ENCODE data around the gene SSMEM1.
"Not testable (repeated sequence)": the region's sequence is repeated elsewhere in the genome, so short reads cannot be mapped to it uniquely, and the experiment has no call there.

The SSMEM1 gene

DNA sequence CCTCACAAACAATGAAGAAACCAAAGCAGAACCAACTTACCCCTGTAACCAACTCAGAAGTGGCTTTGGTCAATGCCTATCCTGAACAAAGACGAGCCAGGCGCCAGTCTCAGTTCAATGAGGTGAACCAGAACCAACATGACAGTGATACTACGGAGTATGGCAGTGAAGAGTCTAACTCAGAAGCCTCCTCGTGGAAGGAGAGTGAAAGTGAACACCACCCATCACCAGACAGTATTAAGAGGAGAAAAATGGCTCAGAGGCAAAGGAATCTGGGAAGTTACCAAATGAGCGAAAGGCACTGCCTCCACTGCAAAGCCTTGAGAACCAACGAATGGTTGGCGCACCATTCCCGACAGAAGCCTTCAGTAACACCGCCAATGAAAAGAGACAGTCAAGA, 8.4 kb downstream of the SSMEM1 start:
- DNase-seq, result no peak

DNA sequence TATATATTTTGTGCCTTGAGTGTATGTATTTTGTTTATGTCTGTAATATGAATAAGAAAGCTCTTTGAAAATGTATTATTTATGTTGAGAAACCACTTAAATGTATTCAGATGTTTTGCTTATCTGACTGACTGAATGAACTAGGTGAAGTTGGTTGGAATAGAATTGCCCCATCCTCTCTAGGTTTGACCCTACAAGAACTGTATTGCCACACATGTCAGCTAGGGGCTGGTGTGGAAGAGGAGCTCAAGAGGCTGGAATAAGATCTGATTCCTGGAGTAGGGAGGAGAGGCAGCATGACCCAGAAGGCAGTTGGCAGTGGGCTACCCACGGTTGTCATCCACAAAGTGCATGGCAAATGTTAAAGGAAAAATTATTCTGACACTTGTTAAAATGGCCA, 9.1 kb downstream of the SSMEM1 start:
- no peak for DNase-seq

DNA sequence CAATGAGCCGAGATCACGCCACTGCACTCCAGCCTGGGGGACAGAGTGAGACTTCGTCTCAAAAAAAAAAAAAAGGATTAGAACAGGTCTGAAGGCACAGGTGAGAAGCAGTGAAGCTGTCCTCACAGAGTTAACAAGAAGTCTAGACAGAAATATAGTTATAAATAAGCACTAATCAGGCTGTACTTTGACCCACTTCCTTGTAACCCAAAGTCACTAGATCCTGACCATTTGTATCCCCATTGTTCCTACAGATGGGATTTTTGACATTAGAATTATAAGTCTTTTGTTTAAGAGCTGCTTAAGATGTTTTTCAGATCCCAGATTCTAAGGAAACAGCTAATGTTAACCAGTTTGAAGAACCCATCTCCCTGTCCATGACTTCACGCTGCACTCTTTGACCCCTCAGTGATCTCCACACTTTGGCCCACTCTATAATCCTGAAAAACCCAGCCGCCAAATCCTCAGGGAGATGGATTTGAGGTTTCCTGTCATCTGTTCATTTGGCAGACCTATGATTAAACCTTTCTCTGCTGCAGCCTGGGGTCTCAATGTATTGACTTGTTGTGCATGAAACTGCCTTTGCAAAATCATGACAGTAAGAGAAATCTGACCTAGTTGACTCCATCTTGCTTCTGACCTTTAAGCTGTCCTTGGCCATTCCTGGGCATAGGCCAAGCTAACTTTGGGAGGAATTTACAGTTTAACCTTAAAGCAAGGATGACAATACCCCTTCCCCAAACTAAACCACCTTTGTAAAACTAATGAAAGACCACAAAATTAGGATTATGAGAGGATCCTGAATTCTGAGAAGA, 11.4 kb downstream of the SSMEM1 start:
- DNase-seq, result no peak

DNA sequence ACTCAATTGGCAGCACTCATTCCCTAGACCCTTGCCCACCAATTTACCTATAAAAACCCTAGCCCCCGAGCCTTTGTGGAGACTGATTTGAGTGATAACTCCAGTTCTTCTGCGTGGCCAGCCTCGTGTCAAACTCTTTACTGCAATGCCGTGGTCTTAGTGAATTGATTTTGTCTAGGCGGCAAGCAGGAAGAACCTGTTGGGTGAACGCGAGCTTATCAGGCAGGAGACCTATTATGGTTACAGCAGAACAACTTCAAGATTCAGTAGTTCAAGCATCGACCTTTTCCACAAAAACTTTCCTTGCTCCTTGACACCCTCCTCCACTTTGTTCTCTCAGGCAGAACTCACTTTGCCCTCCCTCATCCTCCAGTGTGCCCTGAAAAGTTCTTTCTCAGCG, 12.2 kb downstream of the SSMEM1 start:
- no peak for DNase-seq

DNA sequence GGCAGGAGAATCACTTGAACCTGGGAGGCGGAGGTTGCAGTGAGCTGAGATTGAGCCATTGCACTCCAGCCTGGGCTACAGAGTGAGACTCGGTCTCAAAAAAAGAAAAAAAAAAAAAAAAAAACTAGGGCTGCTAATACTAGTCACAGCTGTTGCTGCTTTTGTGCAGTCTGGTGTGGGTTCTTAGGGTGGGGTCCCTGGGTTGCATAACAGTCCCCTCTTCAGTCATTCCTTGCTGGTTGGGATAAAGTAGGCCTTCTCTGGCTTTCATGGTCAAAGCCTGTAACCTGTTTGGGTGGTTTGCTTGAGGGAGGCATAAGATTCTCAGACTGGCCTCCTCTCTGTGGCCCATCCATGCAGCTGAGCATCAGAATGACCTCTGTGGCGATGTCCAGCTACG, 14.1 kb downstream of the SSMEM1 start:
- DNase-seq, result no peak

- DNase-seq, result no peak
Observed at GRCh38 chr7:130223646-130224045, 16.0 kb downstream of the SSMEM1 start.

GRCh38 chr7:130224210-130224609, 16.6 kb downstream of the SSMEM1 start:
- no peak for DNase-seq

GRCh38 chr7:130224923-130225322, 17.3 kb downstream of the SSMEM1 start:
- not testable (repeated sequence) for DNase-seq

DNA sequence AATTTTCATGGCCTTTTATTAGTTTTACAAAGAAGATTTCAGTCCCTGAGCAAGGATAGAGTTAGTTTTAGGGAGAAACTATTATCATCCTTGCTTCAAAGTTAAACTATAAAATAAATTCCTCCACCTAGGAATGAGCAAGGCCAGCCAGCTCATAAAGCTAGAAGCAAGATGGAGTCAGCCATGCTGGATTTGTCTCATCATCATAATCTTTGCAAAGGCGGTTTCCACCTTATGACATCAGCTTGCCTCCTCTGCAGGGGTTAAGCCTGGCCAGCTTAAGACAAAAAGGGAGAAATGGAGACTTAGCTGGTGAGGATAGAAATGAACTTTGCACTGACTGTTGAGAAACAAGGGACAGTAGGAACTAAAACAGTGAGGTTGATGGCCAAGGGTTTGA, 18.7 kb downstream of the SSMEM1 start:
- no peak for DNase-seq

DNA sequence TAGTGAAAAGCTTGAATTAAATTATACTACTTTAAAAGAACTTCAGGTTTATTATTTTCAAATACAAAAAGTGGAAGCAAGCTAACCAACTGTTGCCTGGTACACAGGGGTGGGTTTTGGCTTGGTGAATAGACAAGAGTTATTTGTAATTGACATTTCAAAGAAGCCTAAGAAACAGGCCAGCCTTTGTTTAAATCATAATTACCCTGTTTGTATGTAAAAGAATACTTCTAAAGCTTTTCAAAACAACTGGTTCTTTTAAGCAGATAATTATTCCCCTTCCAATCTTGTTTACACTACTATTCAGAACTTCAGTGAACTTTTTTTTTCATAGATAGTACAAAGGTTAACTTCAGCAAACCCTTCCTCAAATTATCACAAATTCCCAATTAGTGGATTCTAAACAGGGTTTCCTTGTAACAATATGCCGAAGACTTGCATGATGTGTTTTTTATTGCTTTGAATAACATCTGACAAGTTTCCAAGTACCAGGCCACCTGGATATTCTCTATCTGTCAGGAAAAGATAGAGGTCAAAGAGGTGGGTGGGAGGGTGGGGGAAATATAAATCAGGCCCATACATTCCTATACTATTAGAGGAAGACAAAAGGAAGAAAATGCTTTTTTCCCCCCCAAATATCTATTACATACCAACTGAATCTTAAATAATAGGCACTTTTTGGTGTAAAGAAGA, 20.4 kb downstream of the SSMEM1 start:
- no peak for DNase-seq

DNA sequence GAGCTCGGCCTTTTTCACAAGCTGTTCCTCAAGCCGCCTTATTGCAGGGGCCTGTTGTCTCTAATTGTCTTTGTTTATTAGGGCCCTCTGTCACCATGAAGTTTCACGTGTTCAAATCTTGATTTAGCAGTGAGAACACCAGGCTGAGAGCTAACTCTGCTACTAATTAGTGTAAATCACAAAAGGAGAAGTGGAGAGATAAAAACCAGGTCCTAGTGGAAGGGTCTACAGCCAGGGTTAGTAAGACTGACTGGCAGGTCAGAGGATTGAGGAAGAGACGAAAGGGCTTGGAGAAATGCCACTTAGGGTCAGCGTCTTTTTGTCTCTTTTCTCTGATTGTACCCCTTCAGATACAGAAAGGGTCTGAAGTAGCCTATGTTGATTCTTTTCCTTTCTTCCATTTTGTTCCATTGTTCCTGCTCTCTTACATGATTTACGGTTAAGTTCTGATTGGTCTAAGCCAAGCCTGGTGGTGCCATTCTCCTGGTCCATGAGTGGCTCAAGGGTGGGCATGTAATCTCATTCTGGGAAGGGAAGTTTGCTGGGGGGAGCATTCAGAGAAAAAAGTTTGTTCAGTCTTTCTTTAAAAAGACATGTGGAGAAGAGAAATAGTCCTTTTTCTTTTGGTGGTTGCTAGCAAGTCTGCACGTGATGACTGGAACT, 21.3 kb downstream of the SSMEM1 start:
- DNase-seq, result no peak

DNA sequence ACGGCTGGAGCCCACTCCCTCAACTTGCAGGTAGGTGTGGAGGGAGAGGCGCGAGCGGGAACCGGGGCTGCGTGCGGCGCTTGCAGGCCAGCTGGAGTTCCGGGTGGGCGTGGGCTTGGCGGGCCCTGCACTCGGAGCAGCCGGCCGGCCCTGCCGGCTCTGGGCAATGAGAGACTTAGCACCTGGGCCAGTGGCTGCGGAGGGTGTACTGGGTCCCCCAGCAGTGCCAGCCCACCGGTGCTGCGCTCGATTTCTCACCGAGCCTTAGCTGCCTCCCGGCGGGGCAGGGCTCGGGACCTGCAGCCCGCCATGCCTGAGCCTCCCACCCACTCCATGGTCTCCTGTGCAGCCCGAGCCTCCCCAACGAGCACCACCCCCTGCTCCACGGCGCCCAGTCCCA, 22.3 kb downstream of the SSMEM1 start:
- DNase-seq, result not testable (repeated sequence)

DNA sequence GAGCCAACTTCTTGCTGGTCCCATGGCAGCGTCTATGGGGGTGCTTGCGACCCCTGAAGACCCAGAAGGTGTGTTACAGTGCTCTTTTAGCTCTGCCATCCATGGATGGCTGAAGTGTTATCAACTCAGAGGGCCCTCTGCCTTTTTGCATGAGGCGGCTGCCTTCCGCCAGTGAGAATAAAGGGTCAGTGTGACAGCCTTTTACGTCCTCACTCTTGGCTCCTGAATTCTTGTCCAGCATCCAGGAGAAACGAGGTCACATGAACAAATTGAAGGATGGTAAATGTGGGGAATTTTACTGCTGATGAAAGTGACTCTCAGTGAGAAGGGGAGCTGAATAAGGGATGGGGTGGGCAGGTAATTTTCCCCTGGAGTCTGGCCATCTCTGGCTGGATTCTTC, 24.1 kb downstream of the SSMEM1 start:
- no peak for DNase-seq

DNA sequence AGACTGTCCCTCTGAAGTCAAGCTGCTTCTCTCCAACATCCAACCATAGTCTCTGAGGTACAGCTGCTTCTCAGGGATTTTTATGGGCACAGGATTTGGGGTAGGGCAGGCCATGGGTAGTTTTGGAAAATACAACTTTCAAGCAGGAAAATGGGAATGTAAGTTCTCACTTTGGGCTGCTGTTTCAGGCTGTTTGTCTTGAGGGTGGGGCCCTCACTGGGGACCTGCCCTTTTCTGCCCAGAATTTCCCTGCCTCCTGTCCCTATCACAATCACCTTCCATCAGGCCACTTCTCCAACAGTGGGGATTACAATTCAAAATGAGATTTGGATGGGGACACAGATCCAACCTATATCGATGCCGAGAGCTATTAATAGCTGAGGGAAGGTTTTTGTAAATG, 24.5 kb downstream of the SSMEM1 start:
- no peak for DNase-seq

DNA sequence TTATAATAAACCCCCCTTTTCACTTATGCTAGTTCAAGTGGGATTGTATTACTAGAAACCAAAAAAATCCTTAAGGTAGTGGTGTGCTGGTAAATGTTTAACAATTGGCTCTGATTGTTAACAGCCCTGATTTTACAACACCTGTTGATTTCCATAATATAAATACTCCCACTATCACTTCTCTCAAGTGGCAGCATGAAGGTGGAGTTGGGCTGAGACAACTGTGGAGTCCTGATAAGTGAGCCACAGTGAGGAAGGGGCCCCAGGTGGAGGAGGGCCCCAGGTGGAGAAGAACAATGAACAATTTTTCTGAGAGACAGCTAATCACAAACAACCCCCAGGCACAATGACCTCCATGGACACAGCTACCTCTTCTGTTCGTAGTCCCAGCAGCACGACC, 26.4 kb downstream of the SSMEM1 start:
- no peak for DNase-seq

DNA sequence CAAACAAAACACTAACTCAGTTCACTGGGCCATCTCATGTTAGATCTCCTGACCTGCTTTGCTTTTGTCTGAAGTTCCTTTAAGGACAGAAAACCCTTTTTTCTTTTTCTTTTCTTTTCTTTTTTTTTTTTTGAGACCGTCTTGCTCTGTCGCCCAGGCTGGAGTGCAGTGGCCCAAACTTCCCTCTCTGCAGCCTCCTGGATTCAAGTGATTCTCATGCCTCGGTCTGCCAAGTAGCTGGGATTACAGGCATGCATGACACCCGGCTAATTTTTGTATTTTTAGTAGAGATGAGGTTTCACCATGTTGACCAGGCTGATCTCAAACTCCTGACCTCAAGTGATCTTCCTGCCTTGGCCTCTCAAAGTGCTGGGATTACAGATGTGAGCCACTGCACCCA, 28.7 kb downstream of the SSMEM1 start:
- DNase-seq, result not testable (repeated sequence)

DNA sequence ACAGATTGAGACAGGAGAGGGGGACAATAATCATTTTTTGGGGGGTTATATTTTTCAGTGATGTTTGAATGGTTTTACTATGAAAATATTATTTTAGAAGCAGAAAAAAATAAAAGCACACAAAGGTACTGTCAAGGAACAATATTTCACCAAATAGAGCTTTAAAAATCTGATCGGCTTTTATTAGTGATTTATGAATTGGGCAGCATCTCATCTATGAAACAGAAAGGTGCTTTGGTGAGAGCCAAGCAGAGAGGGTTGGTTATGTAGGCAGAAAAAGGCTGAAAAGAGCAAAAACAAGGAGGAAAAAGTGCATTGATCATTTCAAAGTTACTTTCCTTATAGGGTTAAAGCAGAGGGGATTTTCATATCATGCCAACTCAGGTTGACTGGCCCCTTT, 32.6 kb downstream of the SSMEM1 start:
- no peak for DNase-seq

DNA sequence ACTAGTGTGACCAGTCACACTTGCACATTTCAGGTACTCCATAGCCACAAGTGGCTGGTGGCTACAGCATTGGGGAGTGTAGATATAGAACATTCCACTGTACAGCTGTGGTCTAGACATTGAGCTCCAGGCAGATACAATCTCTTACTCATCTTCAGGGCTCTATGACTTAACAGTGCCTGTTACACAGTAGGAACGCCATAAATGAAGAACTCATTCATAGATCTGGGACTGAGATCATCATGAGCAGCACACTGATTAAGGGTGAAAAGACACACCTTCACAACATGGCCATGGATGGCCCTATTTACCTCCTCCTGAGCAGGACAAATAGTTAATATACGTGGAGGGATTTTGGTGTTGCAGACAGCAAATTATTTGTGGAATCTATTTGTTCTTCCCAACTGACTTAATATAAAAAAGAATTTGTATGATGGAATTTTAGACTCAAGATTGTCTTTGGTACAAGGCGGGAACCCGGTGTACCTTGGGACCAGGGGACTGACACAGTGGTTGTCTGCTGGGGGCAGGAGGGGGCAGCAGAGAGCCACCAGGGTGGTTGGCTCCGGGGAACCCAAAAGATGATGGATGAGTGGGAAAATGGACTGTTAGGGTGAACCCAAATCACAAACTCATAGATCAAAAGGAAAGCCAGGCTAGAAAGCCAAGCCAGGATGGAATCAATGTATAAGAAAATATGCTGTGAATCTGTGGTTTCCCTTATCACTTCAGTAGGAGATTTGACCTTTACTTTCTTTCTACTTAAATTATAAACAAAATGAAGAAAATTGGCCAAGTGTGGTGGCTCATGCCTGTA, 34.7 kb downstream of the SSMEM1 start:
- DNase-seq, result peak; percentile 66

GRCh38 chr7:130243486-130243885, 35.8 kb downstream of the SSMEM1 start:
- peak; percentile 27 for DNase-seq

DNA sequence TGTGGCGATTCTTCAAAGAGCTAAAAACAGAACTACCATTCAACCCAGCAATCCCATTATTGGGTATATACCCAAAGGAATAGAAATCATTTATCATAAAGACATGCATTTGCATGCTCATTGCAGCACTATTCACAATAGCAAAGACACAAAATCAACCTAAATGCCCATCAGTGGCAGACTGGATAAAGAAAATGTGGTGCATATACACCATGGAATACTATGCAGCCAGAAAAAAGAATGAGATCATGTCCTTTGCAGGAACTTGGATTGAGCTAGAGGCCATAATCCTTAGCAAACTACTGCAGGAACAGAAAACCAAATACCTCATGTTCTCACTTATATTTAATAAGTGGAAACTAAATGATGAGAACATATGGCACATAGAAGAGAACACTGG, 38.8 kb downstream of the SSMEM1 start:
- not testable (repeated sequence) for DNase-seq

DNA sequence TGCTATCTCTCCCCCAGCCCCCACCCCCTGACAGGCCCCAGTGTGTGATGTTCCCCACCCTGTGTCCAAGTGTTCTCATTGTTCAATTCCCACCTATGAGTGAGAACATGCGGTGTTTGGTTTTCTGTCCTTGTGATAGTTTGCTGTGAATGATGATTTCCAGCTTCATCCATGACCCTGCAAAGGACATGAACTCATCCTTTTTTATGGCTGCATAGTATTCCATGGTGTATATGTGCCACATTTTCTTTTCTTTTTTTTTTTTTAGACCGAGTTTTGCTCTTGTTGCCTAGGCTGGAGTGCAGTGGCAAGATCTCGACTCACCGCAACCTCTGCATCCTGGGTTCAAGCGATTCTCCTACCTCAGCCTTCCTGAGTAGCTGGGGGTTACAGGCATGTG, 41.2 kb downstream of the SSMEM1 start:
- not testable (repeated sequence) for DNase-seq

DNA sequence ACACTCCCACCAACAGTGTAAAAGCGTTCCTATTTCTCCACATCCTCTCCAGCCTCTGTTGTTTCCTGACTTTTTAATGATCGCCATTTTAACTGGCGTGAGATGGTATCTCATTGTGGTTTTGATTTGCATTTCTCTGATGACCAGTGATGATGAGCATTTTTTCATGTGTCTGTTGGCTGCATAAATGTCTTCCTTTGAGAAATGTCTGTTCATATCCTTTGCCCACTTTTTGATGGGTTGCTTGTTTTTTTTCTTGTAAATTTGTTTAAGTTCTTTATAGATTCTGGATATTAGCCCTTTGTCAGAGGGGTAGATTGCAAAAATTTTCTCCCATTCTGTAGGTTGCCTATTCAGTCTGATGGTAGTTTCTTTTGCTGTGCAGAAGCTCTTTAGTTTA, 42.0 kb downstream of the SSMEM1 start:
- not testable (repeated sequence) for DNase-seq

GRCh38 chr7:130254555-130254954, 46.9 kb downstream of the SSMEM1 start:
- DNase-seq, result no peak

Data from activated CD4-positive, alpha-beta T cell treated with anti-CD3 and anti-CD28 coated beads, Interleukin-2, Interleukin-6, amounts not matched to agents 100 ng/mL and 50 ng/mL, durations not matched to agents 16 hours and 8 hours (primary cell).